Ramos (cell line): ENCODE data around the gene URGCP.
"Not testable (repeated sequence)": the region's sequence is repeated elsewhere in the genome, so short reads cannot be mapped to it uniquely, and the experiment has no call there.

Experiments used
- in situ Hi-C: fragments of 300-500 bp; cut with MboI; formaldehyde crosslinking; loops from one replicate; pipeline ENCODE4 v1.14.3; 2022; ENCODE audit warnings: low sequenced_read_pairs; ENCODE audit not compliant: unreplicated experiment

The URGCP gene

DNA sequence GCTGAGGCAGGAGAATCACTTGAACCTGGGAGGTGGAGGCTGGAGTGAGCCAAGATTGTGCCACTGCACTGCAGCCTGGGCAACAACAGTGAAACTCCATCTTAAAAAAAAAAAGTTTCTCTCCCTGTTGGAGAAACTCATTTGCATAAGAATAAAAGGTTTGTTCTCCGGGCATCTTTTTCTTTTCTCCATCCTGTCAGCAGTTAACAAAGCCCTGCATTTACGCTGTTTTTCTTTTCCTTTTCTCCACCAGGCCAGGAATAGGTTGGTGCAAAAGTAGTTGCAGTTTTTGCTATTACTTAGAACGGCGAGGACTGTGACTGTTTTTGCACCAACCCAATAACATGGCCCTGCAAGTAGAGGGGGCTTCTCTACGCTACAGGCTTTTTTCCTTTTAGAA, 9.5 kb upstream of the URGCP start:
- in situ Hi-C loops, result no loop called here

DNA sequence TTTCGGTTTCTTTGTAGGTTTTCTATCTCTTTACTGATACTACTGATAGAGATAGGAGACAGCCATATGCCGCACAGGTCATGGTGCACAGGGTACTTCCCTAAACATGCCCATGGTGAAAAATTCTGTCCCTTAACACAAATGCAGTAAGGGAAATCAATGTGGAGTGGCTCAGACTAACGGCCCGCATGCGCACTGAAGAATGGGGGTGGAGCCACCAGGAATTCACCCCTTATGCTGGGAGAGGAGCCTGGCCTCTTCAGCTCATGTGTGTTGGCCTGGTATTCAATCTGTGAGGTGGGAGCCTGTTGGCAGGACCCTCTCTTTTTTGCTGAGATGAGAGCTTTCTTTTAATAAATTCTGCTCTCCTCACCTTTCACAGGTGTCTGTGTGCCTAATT, 8.4 kb upstream of the URGCP start:
- in situ Hi-C loops, result no loop called here

DNA sequence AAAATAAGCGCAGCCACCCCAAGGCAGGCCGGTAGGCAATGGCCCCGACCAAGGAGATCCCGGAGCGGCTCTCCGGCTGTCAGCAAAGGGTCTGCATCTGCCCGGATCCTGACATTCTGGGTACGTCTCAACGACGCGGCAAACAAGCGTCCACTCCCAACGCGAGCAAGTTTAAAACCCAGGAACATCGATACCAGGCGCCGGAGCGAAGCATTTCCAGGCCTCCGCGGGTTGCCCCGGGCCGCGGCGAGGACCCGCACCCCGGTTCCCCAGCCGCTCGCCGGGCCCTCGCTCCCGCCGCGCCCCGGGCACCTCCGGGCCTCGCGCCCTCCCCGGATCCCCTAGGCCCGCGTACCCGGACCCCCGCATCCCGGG, 453 bp downstream of the URGCP start:
- in situ Hi-C loops, result no loop called here

DNA sequence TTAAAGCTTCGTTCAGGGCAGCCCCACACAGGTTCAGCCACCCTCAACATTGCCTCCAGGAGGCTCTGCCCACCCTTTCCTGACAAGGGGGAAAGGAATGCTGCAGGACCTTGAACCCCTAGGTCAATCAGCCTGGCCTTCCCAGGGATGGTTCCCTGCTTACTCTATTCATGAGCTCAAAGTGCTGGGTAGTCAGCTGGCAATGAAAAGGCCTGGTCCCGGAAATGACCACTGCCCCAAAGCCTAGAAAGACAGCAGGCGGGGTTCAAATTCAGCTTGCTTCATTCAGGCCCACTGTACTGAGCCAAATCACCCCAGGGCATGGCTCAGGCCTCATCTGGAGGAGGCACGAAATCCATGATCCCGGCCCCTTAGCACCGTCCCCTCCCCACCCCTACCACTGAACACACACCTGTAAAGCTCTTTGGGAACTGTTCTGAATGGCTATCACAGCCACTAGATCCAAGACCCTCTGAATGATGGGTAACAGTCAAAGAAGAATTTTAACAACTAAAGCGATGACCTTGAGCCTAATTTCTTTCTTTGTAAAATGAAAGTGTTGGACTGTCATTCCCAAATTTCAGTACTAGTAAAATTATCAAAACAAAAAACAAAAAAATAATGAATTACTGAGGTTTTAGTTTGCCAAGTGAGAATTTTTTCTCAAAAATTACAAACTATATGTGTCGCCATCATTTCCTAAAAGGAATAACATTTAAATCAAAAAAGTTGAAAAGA, 1.0 kb downstream of the URGCP start:
- in situ Hi-C loops, result no loop called here

DNA sequence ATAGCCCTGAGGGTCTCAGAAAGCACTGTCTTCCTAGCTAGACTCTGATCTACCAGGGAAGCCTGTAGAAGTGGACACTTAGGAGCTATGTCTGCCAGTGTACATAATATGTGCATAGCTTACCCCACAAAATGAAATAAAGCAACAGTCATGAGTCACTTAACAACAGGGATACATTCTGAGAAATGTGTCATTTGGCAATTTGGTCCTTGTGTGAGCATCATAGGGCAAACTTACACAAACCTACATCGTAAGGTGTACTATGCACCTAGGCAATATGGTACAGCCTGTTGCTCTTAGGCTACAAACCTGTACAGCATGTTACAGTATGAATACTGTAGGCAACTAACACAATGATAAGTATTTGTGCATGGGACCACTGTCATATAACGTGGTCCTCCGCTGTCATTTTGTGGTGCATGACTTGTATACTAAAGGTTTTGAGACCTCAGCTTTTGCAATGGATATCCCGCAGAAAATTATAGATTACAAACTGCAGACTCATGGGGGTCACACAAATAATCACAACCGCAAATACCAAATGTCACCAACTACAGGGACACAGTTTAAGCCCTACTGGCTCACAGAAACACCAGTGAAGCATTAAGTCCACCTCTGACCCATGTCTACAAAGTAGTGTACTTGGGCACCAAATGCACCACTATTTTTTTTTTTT, 1.7 kb downstream of the URGCP start:
- in situ Hi-C loops, result no loop called here

DNA sequence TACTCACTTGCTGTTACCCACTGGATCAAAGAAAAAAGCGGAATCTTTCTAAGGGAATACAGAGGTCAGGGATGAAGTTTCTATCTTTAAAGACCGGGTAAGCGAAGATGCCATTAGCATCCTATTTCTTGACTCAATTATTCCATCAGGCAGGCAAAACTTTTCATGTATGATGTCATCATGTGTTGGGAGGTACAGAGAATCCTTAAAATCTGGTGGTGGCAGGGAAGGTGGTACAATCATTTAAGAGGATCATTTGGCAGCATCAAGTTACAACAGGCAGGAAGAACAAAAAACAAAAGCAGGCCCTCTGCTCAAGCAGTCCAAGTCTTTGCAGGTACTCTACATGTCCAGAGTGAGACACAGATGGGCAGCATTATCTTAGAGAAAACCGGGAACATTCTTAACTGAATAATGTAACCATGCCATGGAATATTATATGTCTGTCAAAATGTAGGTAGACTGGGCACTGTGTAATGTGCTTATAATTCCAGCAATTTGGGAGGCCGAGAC, 3.8 kb downstream of the URGCP start:
- in situ Hi-C loops, result no loop called here

DNA sequence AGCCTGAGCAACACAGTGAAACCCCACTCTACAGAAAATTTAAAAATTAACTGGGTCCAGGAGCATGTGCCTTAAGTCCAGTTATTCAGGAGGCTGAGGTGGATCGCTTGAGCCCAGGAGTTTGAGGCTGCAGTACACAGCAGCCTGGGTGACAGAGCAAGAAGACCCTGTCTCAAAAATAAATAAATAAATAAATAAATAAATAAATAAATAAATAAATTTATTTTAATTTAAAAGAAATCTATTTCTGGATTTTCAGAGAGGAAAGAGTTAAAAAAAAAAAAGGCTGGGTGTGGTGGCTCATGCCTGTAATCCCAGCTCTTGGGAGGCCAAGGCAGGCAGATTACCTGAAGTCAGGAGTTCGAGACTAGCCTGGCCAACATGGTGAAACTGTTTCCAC, 7.8 kb downstream of the URGCP start:
- in situ Hi-C loops, result not testable (repeated sequence)

DNA sequence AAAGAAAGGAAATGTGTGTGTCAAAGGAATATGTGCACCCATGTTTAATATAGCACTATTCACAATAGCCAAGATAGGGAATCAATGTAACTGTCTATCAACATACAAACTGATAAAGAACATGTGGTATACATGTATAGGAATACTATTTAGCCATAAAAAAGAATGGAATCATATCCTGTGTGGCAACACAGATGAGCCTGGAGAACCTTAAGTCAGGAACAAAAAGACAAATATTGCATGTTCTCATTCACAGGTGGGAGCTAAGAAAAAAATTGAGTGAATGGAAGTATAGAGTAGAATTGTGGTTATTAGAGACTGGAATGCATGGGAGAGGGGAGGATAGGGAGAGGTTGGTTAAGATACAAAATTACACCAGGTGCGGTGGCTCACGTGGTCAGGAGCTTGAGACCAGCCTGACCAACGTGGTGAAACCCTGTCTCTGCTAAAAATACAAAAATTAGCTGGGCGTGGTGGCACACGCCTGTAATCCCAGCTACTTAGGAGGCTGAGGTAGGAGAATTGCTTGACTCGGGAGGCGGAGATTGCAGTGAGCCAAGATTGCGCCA, 10.5 kb downstream of the URGCP start:
- in situ Hi-C loops, result no loop called here

DNA sequence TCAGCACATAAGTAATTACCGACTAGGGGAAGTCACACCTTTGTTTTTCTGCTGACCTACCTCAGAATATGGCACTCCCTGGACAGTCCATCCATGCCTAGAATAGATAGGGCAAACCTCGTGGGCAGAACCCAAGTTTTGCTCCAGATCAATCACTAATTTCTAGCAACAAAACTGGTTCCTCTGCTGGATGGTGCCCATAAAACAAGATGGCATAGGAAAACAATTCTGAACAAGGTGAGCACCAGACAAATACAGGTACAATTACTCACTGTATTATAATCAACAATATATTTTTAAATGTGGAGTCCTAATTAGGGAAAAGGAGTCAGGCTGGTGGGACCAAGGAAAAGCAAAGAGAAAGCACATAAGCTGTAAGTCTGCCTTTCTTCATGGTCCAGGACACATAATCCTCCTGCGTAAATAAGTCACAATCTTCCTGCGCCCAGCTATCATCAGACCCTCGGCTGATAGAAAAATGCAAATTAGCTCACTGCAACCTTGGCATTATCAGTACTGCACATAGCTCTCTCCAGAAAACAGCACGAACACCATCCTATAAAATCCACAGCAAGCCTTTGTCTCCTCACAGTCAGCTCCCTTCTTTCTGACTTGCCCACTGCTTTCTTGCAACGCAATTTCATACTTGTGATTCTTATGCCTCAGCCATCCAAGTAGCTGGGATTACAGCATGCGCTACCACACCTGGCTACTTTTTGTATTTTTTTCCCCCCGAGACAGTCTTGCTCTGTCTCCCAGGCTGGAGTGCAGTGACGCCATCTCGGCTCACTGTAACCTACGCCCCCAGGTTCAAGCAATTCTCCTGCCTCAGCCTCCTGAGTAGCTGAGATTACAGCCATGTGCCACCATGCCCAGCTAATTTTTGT, 15.1 kb downstream of the URGCP start:
- in situ Hi-C loops, result no loop called here

DNA sequence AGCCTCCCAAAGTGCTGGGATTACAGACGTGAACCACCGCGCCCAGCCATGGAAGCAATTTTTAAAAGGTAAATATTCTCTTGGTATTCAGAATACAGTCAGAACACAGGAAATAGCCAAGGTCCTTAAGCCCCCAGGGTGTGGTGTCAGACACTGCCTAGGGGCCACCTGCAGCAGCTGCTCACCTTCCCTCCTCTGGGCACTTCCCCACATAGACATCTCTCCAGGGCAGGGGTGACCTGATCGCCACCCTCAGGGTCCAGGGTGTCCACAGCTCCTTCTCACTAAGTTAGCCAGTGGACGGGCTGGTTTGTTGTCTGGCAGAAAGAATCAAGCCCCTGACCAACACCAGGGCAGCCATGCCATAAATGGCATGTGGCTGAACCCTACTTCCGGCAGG, 15.9 kb downstream of the URGCP start:
- in situ Hi-C loops, result no loop called here

DNA sequence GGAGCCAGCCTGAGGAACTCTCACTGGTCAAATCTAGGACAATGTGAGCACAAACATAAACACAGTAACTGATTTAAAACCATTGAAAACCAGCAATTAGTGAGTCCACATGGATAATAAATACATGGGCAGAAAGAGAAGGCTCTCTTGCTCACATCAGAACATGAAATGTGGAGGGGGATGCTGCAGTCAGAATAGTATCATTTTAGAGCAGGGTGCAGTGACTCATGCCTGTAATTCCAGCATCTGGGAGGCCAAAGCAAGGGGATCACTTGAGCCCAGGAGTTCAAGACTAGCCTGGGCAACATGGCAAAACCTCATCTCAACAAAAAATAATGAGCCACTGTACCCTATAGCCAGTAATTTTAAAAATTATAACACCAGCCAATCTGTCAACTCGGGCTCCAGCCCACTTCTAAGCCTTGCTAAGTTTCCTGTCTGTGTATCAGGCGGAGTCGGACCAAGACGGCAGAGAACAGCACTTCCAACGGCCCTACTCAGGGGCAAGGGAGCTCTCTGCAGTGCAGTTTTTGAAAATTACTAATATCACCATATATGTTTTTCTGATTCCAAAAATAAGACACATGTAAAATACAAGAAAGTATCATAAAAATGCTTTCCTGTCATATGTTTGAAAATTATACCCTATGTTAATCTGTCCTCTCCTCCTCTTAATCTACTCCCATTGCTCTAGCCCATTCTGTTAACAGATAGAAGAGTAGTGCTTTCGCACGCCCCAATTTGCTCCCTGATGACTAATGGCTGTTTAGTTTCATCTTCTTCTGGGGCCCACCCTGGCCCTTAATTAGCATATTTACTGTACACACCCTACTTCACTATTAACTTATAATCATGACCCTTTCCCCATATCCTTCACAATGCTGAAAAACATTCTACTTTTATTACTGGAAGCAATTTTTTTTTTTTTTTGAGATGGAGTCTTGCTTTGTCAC, 17.1 kb downstream of the URGCP start:
- in situ Hi-C loops, result no loop called here

DNA sequence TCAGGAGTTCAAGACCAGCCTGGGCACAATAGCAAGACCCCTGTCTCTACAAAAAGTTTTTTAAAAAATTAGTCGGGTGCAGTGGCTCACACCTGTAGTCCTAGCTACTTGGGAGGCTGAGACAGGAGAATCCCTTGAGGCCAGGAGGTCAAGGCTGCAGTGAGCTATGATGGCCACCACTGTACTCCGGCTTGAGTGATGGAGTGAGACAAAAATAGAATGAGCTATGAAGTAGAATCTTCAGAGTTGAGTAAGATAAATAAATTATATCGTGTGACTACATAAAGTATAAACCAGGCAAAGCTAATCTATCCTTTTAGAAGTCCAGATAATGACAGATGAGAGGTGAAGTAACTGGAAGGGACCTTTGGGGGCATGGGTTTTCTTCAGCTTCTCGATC, 21.8 kb downstream of the URGCP start:
- in situ Hi-C loops, result no loop called here

DNA sequence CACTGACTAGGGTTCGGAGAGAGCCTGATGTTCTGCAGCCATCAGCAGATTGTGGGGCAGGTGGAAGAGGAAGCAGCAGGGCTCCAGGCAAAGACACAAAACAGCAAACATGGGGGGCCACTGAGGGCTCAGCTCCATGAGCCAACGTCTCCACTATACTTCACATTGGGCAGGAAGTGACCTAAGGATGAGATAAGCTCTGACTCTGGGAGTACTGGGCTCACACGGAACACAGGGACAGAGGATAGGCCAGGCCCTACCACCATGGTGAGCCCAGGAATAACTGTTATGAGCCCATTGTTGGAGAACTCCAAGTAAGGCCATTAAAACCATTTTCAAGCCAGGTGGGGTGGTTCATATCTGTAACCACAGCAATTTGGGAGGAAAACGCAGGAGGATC, 22.2 kb downstream of the URGCP start:
- in situ Hi-C loops, result no loop called here

DNA sequence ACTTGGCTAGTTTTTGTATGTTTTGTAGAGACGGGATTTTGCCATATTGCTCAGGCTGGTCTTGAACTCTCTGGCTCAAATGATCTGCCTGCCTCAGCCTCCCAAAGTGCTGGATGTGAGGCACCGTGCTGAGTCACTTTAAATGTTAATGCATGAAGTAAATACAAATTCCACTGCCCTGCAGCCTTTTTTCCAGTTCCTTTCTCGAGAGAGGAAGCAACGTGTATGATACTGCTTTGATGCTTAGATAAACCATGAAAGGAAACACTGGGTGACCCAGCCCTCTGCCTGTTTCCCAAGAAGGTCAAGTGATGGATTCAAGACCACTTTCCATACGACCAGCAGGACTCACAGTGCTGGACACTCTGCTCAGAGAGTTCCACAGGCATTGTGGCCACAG, 25.8 kb downstream of the URGCP start:
- in situ Hi-C loops, result no loop called here

DNA sequence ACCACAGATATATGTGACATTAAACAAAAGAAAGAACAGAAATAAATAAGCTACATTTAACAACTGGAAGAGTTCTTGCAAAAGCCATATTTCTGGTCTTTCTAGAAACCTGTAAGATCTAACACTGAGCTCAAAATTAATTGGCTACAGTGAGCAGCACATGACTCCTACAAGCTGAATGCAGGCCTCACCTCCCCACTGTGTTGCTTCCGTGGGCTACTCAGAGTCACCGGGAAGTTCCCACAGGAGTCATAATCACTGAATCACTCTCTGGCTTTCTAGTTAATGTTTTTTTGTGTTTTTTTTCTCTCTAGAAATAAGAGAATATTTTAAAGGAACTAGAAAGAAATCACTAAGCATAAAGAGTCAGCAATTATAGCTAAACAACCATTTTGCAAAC, 26.9 kb downstream of the URGCP start:
- in situ Hi-C loops, result no loop called here

DNA sequence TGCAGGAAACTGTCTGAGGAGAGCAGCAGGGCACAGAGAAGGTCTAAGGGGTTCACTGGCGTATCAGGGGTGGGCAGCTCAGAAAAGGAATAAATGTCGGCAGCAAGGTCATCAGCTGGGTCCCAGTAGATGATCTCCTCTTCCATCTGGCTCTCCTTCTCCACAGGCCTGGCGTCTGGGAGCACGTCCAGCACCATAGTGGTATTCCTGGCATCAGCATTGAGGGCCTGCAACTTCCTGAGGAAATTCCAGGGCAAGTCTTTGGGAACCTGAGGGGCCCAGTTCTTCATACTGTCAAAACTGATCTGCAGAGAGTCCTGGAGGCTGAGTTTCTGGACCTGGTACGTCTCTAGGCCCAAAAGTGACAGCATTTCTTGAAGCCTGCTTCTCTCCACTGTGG, 27.5 kb downstream of the URGCP start:
- in situ Hi-C loops, result no loop called here

DNA sequence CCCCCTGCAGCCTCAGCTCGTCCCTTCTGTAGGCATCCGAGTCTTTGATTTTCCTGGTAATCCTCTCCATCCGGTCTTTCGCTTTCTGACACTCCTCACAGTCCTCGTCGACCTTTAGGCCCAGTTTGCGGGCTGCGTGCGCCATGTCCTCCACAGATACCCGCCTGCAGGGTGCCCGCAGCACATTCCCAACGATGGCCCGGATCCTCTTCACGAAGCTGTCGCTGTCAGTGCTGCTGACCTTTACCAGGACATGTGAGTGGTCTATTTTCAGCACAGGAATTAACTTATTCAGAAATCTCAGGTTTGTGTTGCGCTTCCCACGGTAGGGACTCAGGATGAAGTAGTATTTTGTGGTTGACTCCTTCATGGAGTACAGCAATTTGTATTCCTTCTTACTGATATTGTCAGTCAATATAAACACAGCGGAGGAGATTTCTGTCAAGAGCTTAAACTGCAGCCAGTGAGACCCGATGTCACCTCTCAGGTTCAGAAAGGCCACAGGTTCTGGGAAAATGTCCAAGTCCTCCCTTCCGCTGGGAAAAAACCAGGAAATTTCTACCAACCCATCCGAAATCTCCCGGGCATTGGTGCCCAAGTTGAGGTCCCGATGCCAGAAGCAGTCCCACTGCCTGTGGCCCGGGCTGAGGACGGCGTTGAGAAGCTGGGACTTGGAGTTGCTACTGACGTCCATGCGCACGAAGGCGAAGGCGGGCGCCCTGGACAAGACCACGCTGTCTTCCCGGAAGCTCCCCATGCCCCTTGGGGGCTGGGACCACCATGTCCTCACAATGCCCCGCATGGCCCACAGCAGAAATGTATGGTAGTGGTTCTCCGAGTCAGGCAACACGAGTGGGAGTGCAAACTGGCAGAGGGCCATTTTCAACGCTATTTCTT, 28.2 kb downstream of the URGCP start:
- in situ Hi-C loops, result no loop called here

DNA sequence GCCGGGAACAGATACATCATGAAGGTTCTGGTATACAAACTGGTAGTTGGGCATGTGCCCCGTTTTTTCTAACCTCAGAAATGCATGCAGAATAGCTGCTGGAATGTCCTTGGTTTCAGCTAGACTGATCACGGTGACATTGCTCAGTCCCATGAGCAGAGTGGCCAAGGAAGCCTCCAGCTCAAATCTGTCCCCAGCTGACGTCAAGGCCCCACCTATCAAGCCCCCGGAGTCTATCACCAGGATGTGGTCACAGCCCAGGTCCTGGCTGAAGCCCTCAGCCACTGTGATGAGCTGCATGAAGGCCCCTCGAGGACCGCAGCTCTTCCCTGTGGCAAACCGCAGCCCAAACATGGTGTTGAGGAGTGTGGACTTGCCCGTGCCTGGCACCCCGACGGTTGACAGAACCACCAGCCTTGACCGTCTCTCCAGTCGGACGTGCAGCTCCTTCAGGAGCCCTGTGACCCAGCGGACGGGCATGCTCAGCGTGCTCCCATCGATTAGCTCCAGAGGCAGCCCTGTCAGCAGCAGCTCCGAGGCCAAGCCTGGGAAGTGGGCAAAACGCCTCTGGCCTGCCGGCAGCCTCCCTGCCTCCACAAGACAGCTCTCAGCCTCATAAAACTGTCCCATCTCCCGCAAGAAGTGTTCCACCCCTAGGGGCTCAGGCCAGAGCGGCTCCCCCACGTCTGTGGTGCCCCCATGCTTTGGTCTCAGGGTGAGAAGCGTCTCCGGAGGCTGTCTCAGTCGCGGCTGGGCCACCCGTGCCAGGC, 29.2 kb downstream of the URGCP start:
- in situ Hi-C loops, result no loop called here
